ENCODE results near the gene SLBP. TPM values are rescaled to one million over a fixed set of nuclear protein-coding genes. Genes with fewer than 3 reads are reported as not detected.

Gene SLBP
- total RNA-seq, 1 donor from 2014 or later: 11.7 TPM

DNA sequence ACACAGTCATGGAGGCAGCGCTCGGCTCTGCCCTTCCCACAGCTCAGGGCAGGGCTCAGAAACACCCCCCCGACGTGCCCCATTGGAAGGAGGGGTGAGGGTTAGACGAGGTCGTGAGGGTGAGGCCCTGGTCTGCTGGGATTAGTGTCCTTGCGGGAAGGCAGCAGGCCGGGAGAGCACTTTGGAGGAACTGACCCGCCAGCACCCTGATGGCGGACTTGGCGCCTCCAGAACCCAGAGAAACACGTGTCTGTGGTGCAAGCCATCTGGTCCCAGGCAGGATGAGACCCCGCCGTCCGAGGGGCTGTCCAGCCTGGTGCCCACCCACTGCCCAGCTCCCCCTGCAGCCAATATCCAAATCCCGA lies 35.5 kb upstream of the SLBP start:
- Histone ChIP-seq H3K27ac (replicated peaks) (no peak overlapping the region), H3K4me1 (peaks cover 14% of the 10 kb centered on the region), H3K4me3 (no peak overlapping the region), H3K27me3 (ENCODE audit: low read depth) (peaks cover 29% of the 10 kb centered on the region), H3K36me3 (peaks cover 11% of the 10 kb centered on the region), H3K9me3 (replicated peaks) (no peaks in the 10 kb centered on the region)
- intact Hi-C loops (cut with micrococcal nuclease): loop anchor here (5.0 to 10.0 kb wide), 2 partner anchors 60 to 147 kb away; no protein-coding TSS in a partner anchor
- no peak for TF ChIP-seq CTCF (IDR thresholded peaks at IDR 0.05; ENCODE audit: borderline replicate concordance)
- DNase-seq: no peak

GRCh38 chr4:1746919-1747602 lies 34.9 kb upstream of the SLBP start:
- peaks cover 29% of the 10 kb centered on the region for H3K27me3 ChIP-seq (ENCODE audit: low read depth)
- no peak overlapping the region for H3K27ac ChIP-seq (replicated peaks)
- TF ChIP-seq CTCF (IDR thresholded peaks at IDR 0.05; ENCODE audit: borderline replicate concordance): no peak
- H3K36me3 ChIP-seq: peaks cover 15% of the 10 kb centered on the region
- no peak for DNase-seq
- no peak overlapping the region for H3K4me3 ChIP-seq
- no peaks in the 10 kb centered on the region for H3K9me3 ChIP-seq (replicated peaks)
- peaks cover 9% of the 10 kb centered on the region for H3K4me1 ChIP-seq
- intact Hi-C loops (cut with micrococcal nuclease): loop anchor here (5.0 to 10.0 kb wide), 2 partner anchors 60 to 148 kb away; no protein-coding TSS in a partner anchor

DNA sequence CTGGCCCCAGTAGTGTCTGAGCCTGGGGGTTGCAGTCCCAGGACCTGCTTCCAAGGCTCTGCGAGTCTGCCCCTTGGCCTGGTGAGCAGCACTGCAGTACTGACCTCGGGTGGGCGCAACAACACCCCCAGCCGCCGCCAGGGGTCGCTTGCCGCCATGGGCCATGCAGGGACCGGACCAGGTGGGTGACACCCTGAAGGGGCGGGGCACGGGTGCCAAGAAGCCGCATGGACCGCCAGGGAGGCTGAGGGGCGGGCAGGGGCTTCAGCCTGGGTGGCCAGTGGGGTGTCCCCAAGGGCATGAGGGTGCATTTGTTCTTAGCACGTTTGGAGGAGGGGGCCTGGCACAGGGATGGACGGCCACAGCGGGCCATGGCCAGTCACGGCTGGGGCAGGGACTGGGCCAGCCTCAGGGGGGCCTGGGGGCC lies 34.2 kb upstream of the SLBP start:
- peak; percentile 68 for DNase-seq
- peak; percentile 83 for TF ChIP-seq CTCF (IDR thresholded peaks at IDR 0.05; ENCODE audit: borderline replicate concordance)
- peaks cover 6% of the 10 kb centered on the region for H3K4me1 ChIP-seq
- no peaks in the 10 kb centered on the region for H3K9me3 ChIP-seq (replicated peaks)
- peaks cover 21% of the 10 kb centered on the region for H3K36me3 ChIP-seq
- peaks cover 24% of the 10 kb centered on the region for H3K27me3 ChIP-seq (ENCODE audit: low read depth)
- no peak overlapping the region for H3K4me3 ChIP-seq
- no peak overlapping the region for H3K27ac ChIP-seq (replicated peaks)
- intact Hi-C loops (cut with micrococcal nuclease): loop anchor here (5.0 to 10.0 kb wide), 2 partner anchors 61 to 149 kb away; no protein-coding TSS in a partner anchor

DNA sequence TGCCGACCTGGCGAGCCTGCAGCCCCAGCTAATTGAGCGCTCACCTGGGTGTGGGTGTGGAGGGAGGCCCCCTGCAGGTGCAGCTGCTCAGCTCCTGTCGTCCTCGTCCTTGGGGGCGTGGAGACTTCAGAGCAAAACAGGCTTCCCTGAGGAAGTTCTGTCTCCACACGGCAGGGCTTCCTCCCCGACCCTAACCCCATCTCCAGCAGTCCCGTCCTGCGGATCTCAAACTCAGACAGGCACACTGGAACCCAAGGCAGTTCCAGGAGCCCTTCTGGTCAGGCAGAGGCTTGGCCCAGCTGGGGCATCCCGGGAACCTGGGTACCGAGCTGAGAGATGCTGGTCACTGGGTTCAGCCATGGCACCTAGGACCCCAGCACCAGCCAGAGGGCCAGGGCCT lies 33.6 kb upstream of the SLBP start:
- intact Hi-C loops (cut with micrococcal nuclease): loop anchor here (5.0 to 10.0 kb wide), 2 partner anchors 62 to 149 kb away; no protein-coding TSS in a partner anchor

GRCh38 chr4:1745165-1745564 lies 33.0 kb upstream of the SLBP start:
- intact Hi-C loops (cut with micrococcal nuclease): loop anchor here (5.0 to 10.0 kb wide), 2 partner anchors 62 to 150 kb away; no protein-coding TSS in a partner anchor
- peaks cover 27% of the 10 kb centered on the region for H3K36me3 ChIP-seq
- no peaks in the 10 kb centered on the region for H3K9me3 ChIP-seq (replicated peaks)
- no peak overlapping the region for H3K4me3 ChIP-seq
- peaks cover 6% of the 10 kb centered on the region for H3K4me1 ChIP-seq
- peaks cover 16% of the 10 kb centered on the region for H3K27me3 ChIP-seq (ENCODE audit: low read depth)
- no peak for TF ChIP-seq CTCF (IDR thresholded peaks at IDR 0.05; ENCODE audit: borderline replicate concordance)
- DNase-seq: no peak
- H3K27ac ChIP-seq (replicated peaks): no peak overlapping the region

More for the DNA sequence above, 33.6 kb upstream of the SLBP start:
- Histone ChIP-seq H3K36me3 (peaks cover 27% of the 10 kb centered on the region), H3K27ac (replicated peaks) (no peak overlapping the region), H3K4me3 (no peak overlapping the region), H3K9me3 (replicated peaks) (no peaks in the 10 kb centered on the region), H3K27me3 (ENCODE audit: low read depth) (peaks cover 21% of the 10 kb centered on the region), H3K4me1 (peaks cover 6% of the 10 kb centered on the region)
- no peak for TF ChIP-seq CTCF (IDR thresholded peaks at IDR 0.05; ENCODE audit: borderline replicate concordance)
- DNase-seq: no peak
